22Rv1 (cell line): ENCODE data around the gene HOXA4.

Source experiments
- ZFX ChIP-seq: fragments of 450-650 bp; IDR thresholded peaks from 2 replicates; pipeline ENCODE4 v1.6.1; 2017; ENCODE audit warnings: antibody characterized with exemption, borderline replicate concordance
- TF ChIP-seq, protein P1 (sequence below): fragments of 450-650 bp; IDR thresholded peaks from 2 replicates; pipeline ENCODE4 v1.5.1; 2017; ENCODE audit warnings: mild to moderate bottlenecking

DNA sequence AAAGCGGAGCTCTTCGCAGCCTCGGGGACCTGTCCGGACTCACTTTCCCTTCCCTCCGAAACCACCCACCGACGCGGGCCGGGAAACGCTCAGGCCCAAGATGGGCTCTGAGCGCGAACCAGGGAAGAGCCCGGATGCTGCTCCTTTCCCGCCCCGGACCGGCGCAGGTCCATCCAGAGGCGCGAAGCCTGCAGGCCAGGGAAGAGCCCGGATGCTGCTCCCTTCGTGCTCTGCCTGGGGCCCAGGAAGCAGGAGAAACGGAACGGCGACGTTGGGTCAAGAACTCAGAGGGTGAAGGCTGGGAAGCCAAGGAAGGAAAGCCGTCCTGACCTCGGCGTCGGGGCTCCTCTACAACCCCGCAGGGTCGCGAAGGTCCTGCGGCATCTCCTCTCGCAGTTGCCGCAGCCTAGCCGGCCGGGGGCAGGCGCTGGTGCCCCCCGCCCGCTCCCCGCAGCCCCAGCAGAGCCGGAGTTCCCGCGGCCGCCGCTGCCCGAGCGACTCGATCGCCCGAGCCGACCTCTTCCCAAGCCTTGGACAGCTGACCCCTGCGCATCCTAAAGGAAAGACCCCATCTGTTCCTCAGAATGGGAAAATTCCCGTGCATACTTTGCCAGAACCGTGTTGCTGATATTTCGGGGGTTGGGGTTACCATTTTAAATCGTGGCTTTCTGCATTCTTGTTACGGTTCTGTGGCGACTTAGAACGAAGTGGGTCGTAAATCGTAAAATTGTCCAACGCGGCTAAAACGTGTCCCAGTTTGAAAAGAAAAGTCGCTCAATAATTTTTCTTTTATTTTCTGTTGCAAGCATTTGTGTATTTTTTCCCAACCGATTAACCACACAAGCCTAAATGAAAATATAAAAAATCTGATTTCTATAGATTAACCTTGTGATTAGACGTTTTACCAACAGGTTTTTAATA, 42.3 kb downstream of the HOXA4 start:
- TF ChIP-seq, protein P1, sequence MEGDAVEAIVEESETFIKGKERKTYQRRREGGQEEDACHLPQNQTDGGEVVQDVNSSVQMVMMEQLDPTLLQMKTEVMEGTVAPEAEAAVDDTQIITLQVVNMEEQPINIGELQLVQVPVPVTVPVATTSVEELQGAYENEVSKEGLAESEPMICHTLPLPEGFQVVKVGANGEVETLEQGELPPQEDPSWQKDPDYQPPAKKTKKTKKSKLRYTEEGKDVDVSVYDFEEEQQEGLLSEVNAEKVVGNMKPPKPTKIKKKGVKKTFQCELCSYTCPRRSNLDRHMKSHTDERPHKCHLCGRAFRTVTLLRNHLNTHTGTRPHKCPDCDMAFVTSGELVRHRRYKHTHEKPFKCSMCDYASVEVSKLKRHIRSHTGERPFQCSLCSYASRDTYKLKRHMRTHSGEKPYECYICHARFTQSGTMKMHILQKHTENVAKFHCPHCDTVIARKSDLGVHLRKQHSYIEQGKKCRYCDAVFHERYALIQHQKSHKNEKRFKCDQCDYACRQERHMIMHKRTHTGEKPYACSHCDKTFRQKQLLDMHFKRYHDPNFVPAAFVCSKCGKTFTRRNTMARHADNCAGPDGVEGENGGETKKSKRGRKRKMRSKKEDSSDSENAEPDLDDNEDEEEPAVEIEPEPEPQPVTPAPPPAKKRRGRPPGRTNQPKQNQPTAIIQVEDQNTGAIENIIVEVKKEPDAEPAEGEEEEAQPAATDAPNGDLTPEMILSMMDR, result no peak
- TF ChIP-seq ZFX, result no peak
